SK-N-SH (cell line): Measurements from ENCODE around the gene CTXND1. TPM values are rescaled to one million over a fixed set of nuclear protein-coding genes. Genes with fewer than 3 reads are reported as not detected.

Experiments used
- CTCF ChIA-PET: fragments of 300-600, 350-600 bp; formaldehyde crosslinking; extraction: SDS; loops from one replicate; lab custom pipeline; 2021; lab: Yijun Ruan, JAX
- POLR2A ChIA-PET: fragments of 350-600 bp; sonication (Branson Sonifier 250); formaldehyde crosslinking; extraction: SDS; loops from one replicate; lab custom pipeline; 2020; ENCODE audit warnings: antibody characterized with exemption, inconsistent platforms; lab: Yijun Ruan, JAX
- DNase-seq: peaks from one replicate; pipeline ENCODE4 v3.0.0; 2012
- H2AFZ ChIP-seq: fragments of 200-600 bp; sonication (generic); 2 replicates; pipeline ENCODE4 v1.8.1; 2016; ENCODE audit warnings: antibody characterized with exemption, mild to moderate bottlenecking, low read depth
- H3F3A ChIP-seq: fragments of 200-600 bp; sonication (generic); replicated peaks from 2 replicates; pipeline ENCODE3; 2016; ENCODE audit warnings: antibody characterized with exemption, mild to moderate bottlenecking; ENCODE audit not compliant: insufficient read depth
- H3K27ac ChIP-seq, 2 experiments: fragments of 200-500 bp in 1 of 2; fragments of 200-600 bp in 1 of 2; sonication (Bioruptor generic) in 1 of 2; sonication (generic), shearing (Covaris generic) in 1 of 2; 2 replicates each; pipeline versions ENCODE4 v1.5.1 to v1.6.1; 2014 to 2016; ENCODE audit warnings: low read depth in 2 of 2, inconsistent platforms in 1 of 2, low read length in 1 of 2, mild to moderate bottlenecking in 1 of 2, mixed read lengths in 1 of 2
- H3K27me3 ChIP-seq: fragments of 200-600 bp; sonication (generic), shearing (Covaris generic); 2 replicates; pipeline ENCODE4 v1.6.1; 2016; ENCODE audit warnings: mixed run types; ENCODE audit not compliant: insufficient read depth
- H3K36me3 ChIP-seq, 2 experiments: fragments of 200-500 bp in 1 of 2; fragments of 200-600 bp in 1 of 2; sonication (Bioruptor generic) in 1 of 2; sonication (generic) in 1 of 2; replicated peaks in 1 of 2; 2 replicates each; pipeline versions ENCODE3 to v1.5.1; 2014 to 2016; ENCODE audit warnings: low read length in 1 of 2, mild to moderate bottlenecking in 1 of 2; ENCODE audit not compliant: insufficient read depth in 2 of 2, control insufficient read depth in 1 of 2
- H3K4me1 ChIP-seq, 2 experiments: fragments of 200-500 bp in 1 of 2; fragments of 200-600 bp in 1 of 2; sonication (Bioruptor generic) in 1 of 2; sonication (generic), shearing (Covaris generic) in 1 of 2; 2 replicates each; pipeline versions ENCODE4 v1.5.1 to v1.6.1; 2014 to 2016; ENCODE audit warnings: low read depth in 1 of 2, low read length in 1 of 2, mixed run types in 1 of 2; ENCODE audit not compliant: insufficient read depth in 2 of 2, control insufficient read depth in 1 of 2
- H3K4me2 ChIP-seq: fragments of 200-600 bp; sonication (generic), shearing (Covaris generic); 2 replicates; pipeline ENCODE4 v1.6.1; 2017; ENCODE audit warnings: mixed run types
- H3K4me3 ChIP-seq, 2 experiments: fragments of 200-500 bp in 1 of 2; fragments of 200-600 bp in 1 of 2; sonication (Bioruptor generic) in 1 of 2; sonication (generic), shearing (Covaris generic) in 1 of 2; 2 replicates each; pipeline versions ENCODE4 v1.5.1 to v1.8.1; 2014 to 2016; ENCODE audit warnings: low read depth in 2 of 2, inconsistent platforms in 1 of 2, low read length in 1 of 2, mild to moderate bottlenecking in 1 of 2, mixed read lengths in 1 of 2, moderate library complexity in 1 of 2
- H3K79me2 ChIP-seq: fragments of 200-600 bp; sonication (generic); 2 replicates; pipeline ENCODE4 v1.8.1; 2017; ENCODE audit warnings: mild to moderate bottlenecking; ENCODE audit not compliant: insufficient read depth
- H3K9ac ChIP-seq: fragments of 200-600 bp; sonication (generic); 2 replicates; pipeline ENCODE4 v1.6.1; 2017; ENCODE audit warnings: mixed run types
- H3K9me2 ChIP-seq: fragments of 200-600 bp; sonication (generic); 2 replicates; pipeline ENCODE4 v1.6.1; 2017; ENCODE audit warnings: mixed run types
- H3K9me3 ChIP-seq: fragments of 200-600 bp; sonication (generic); 2 replicates; pipeline ENCODE4 v1.6.1; 2017; ENCODE audit warnings: mixed run types, mild to moderate bottlenecking, moderate library complexity
- H4K20me1 ChIP-seq: fragments of 200-600 bp; sonication (generic); 2 replicates; pipeline ENCODE4 v1.6.1; 2017; ENCODE audit warnings: mild to moderate bottlenecking, mixed run types; ENCODE audit not compliant: insufficient read depth
- CHD2 ChIP-seq: fragments of 150-350 bp; IDR thresholded peaks from 2 replicates; pipeline ENCODE4 v1.6.1; 2018; ENCODE audit warnings: low read length; ENCODE audit not compliant: partially characterized antibody
- EP300 ChIP-seq, 2 experiments: IDR thresholded peaks; 2 replicates each; pipeline versions ENCODE4 v1.4.0 to v1.6.1; 2012; ENCODE audit warnings: borderline replicate concordance in 1 of 2, low read depth in 1 of 2, low read length in 1 of 2
- JUND ChIP-seq: IDR thresholded peaks from 2 replicates; pipeline ENCODE4 v1.4.0; 2012
- MEF2A ChIP-seq: IDR thresholded peaks from 2 replicates; pipeline ENCODE4 v1.4.0; 2012; ENCODE audit warnings: low read depth, borderline replicate concordance
- MXI1 ChIP-seq: IDR thresholded peaks from 2 replicates; pipeline ENCODE4 v1.6.1; 2012; ENCODE audit warnings: mild to moderate bottlenecking, low read depth, low read length, improper control_type of control experiment
- NFIC ChIP-seq: IDR thresholded peaks from 2 replicates; pipeline ENCODE4 v1.4.0; 2012; ENCODE audit warnings: borderline replicate concordance
- NRF1 ChIP-seq: IDR thresholded peaks from 2 replicates; pipeline ENCODE4 v1.6.1; 2012; ENCODE audit warnings: low read depth, mild to moderate bottlenecking, low read length
- POLR2AphosphoS5 ChIP-seq: IDR thresholded peaks from 2 replicates; pipeline ENCODE4 v1.6.1; 2012; ENCODE audit warnings: low read depth, low read length
- RAD21 ChIP-seq: IDR thresholded peaks from 2 replicates; pipeline ENCODE4 v1.6.1; 2012; ENCODE audit warnings: mild to moderate bottlenecking, low read length
- RCOR1 ChIP-seq: fragments of 150-350 bp; IDR thresholded peaks from 2 replicates; pipeline ENCODE4 v1.6.1; 2017; ENCODE audit warnings: antibody characterized with exemption, low read length
- RFX5 ChIP-seq: IDR thresholded peaks from 2 replicates; pipeline ENCODE4 v1.6.1; 2012; ENCODE audit warnings: mild to moderate bottlenecking, improper control_type of control experiment, low read length
- SMC3 ChIP-seq: IDR thresholded peaks from 2 replicates; pipeline ENCODE4 v1.6.1; 2012; ENCODE audit warnings: low read depth, low read length, improper control_type of control experiment
- TAF1 ChIP-seq: IDR thresholded peaks from 2 replicates; pipeline ENCODE4 v1.6.1; 2012; ENCODE audit warnings: low read depth, mild to moderate bottlenecking, low read length, moderate library complexity, borderline replicate concordance
- TEAD4 ChIP-seq: IDR thresholded peaks from 2 replicates; pipeline ENCODE4 v1.4.0; 2012; ENCODE audit warnings: mild to moderate bottlenecking, borderline replicate concordance; ENCODE audit not compliant: insufficient read depth
- YY1 ChIP-seq: IDR thresholded peaks from 2 replicates; pipeline ENCODE4 v1.4.0; 2012; ENCODE audit warnings: low read depth, mild to moderate bottlenecking
- WGBS: methylation state at CpG from one replicate; pipeline ENCODE4 v1.1.6; 2017; ENCODE audit warnings: low lambda C conversion rate; 5-methylcytosine and 5-hydroxymethylcytosine counted together
- polyA plus RNA-seq, 3 experiments: library from polyadenylated mRNA; depleted of rRNA; stranded (reverse); fragments of >200 nt; gene quantifications; 2 replicates each; pipeline ENCODE4 v1.2.3, GENCODE V29; 2012
- TF ChIP-seq, protein P1 (sequence below): IDR thresholded peaks from 2 replicates; pipeline ENCODE4 v1.4.0; 2012; ENCODE audit warnings: low read depth, borderline replicate concordance
- TF ChIP-seq, protein P2 (sequence below): IDR thresholded peaks from 2 replicates; pipeline ENCODE4; 2012
- TF ChIP-seq, protein P3 (sequence below): fragments of 200-600 bp; sonication (generic); IDR thresholded peaks from 2 replicates; pipeline ENCODE4 v1.6.1; 2017; ENCODE audit warnings: antibody characterized with exemption, mild to moderate bottlenecking, moderate library complexity
- TF ChIP-seq, protein P4 (sequence below): IDR thresholded peaks from 2 replicates; pipeline ENCODE4 v1.4.0; 2012; ENCODE audit warnings: low read depth

Gene CTXND1
- polyA plus RNA-seq, 1 of the 3 experiments (the other 2 are of a cell fraction): not detected

DNA sequence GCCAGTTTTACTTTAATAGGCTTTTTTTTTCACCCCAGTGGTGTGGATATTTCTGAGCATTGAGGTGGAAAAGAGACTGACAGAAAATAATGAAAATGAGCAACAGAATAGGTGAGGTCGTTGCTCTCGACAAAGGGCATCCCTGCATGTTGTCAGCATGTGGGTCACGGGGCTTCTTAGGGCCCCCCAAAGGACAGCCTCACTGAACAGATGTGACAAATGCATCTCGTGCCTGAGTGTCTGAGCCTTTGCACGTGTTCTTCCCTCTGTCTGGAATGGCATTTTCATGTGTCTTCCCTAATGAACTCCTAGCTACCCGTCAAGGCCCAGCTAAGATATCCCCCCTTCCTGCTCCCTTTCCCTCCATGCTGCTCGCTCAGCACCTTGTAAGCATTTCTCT lies 67.5 kb downstream of the CTXND1 start:
- H3K27ac ChIP-seq: no peak overlapping the region
- no peaks in the 10 kb centered on the region for H3K79me2 ChIP-seq
- no peaks in the 10 kb centered on the region for H3K27me3 ChIP-seq
- TF ChIP-seq TAF1: no peak
- TF ChIP-seq SMC3: no peak
- TF ChIP-seq, protein P1, sequence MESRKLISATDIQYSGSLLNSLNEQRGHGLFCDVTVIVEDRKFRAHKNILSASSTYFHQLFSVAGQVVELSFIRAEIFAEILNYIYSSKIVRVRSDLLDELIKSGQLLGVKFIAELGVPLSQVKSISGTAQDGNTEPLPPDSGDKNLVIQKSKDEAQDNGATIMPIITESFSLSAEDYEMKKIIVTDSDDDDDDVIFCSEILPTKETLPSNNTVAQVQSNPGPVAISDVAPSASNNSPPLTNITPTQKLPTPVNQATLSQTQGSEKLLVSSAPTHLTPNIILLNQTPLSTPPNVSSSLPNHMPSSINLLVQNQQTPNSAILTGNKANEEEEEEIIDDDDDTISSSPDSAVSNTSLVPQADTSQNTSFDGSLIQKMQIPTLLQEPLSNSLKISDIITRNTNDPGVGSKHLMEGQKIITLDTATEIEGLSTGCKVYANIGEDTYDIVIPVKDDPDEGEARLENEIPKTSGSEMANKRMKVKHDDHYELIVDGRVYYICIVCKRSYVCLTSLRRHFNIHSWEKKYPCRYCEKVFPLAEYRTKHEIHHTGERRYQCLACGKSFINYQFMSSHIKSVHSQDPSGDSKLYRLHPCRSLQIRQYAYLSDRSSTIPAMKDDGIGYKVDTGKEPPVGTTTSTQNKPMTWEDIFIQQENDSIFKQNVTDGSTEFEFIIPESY: no peak
- no peak for TF ChIP-seq POLR2AphosphoS5
- TF ChIP-seq NRF1: no peak
- TF ChIP-seq TEAD4: no peak
- TF ChIP-seq, protein P2, sequence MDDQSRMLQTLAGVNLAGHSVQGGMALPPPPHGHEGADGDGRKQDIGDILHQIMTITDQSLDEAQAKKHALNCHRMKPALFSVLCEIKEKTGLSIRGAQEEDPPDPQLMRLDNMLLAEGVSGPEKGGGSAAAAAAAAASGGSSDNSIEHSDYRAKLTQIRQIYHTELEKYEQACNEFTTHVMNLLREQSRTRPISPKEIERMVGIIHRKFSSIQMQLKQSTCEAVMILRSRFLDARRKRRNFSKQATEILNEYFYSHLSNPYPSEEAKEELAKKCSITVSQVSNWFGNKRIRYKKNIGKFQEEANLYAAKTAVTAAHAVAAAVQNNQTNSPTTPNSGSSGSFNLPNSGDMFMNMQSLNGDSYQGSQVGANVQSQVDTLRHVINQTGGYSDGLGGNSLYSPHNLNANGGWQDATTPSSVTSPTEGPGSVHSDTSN: no peak
- TF ChIP-seq, protein P3, sequence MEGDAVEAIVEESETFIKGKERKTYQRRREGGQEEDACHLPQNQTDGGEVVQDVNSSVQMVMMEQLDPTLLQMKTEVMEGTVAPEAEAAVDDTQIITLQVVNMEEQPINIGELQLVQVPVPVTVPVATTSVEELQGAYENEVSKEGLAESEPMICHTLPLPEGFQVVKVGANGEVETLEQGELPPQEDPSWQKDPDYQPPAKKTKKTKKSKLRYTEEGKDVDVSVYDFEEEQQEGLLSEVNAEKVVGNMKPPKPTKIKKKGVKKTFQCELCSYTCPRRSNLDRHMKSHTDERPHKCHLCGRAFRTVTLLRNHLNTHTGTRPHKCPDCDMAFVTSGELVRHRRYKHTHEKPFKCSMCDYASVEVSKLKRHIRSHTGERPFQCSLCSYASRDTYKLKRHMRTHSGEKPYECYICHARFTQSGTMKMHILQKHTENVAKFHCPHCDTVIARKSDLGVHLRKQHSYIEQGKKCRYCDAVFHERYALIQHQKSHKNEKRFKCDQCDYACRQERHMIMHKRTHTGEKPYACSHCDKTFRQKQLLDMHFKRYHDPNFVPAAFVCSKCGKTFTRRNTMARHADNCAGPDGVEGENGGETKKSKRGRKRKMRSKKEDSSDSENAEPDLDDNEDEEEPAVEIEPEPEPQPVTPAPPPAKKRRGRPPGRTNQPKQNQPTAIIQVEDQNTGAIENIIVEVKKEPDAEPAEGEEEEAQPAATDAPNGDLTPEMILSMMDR: no peak
- no peak for TF ChIP-seq JUND
- TF ChIP-seq RFX5: no peak
- TF ChIP-seq NFIC: no peak
- no peak for TF ChIP-seq EP300 (IDR thresholded peaks at IDR 0.05; ENCODE audit: borderline replicate concordance in 1 of 2, low read depth in 1 of 2, low read length in 1 of 2)
- TF ChIP-seq RAD21: no peak
- TF ChIP-seq MEF2A: no peak
- no peak for TF ChIP-seq MXI1
- TF ChIP-seq CHD2: no peak
- no peak for TF ChIP-seq RCOR1
- TF ChIP-seq YY1: no peak
- TF ChIP-seq, protein P4, sequence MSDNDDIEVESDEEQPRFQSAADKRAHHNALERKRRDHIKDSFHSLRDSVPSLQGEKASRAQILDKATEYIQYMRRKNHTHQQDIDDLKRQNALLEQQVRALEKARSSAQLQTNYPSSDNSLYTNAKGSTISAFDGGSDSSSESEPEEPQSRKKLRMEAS: no peak
- H3K36me3 ChIP-seq: peaks cover 18 to 54% of the 10 kb centered on the region in 2 experiments
- H3K9me3 ChIP-seq: no peaks in the 10 kb centered on the region
- WGBS: 89% methylated on average over 7 of the region's 7 CpGs
- POLR2A ChIA-PET: no interaction called here
- DNase-seq: no peak
- H2AFZ ChIP-seq: no peak overlapping the region
- no peaks in the 10 kb centered on the region for H4K20me1 ChIP-seq
- peaks cover 0 to 2% of the 10 kb centered on the region in 2 experiments; a peak in 1 of 4 replicates for H3K4me1 ChIP-seq
- H3F3A ChIP-seq: no peaks in the 10 kb centered on the region
- no peak overlapping the region for H3K4me2 ChIP-seq
- CTCF ChIA-PET: no interaction called here
- H3K9me2 ChIP-seq: no peaks in the 10 kb centered on the region
- H3K9ac ChIP-seq: no peak overlapping the region
- no peak overlapping the region for H3K4me3 ChIP-seq
